GM08714 (cell line): ENCODE measurements around the gene SLC9C2.
A peak's percentile ranks its signal among the peaks of the same experiment; 100 is the strongest.
"Not testable (repeated sequence)": the region's sequence is repeated elsewhere in the genome, so short reads cannot be mapped to it uniquely, and the experiment has no call there.

Experiments
- H3K4me3 ChIP-seq: fragments of 200-500 bp; sonication (Bioruptor generic); 2 replicates; pipeline ENCODE4 v1.5.1; 2014; ENCODE audit warnings: mild to moderate bottlenecking, low read length, inconsistent platforms
- ZNF274 ChIP-seq: IDR thresholded peaks from 2 replicates; pipeline ENCODE4 v1.6.1; 2012; ENCODE audit warnings: mild to moderate bottlenecking, low read depth, low read length

Gene SLC9C2

DNA sequence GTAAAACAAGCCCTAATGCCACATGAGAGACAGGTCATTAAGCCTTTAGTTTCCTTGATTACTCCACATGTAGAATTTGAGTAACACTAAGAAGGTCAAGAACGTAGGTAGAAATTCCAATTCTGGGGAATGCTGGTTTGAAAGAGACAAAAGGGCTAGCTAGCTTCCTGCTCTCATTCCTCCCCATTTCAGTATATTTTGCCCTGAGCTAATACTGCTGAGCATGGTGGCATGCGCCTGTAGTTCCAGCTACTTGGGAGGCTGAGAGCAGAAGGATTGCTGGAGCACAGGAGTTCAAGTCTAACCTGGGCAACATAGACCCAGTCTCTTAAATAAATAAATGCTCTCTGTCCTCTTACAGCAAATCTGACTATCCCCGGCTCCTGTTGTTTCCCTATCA lies 112.9 kb downstream of the SLC9C2 start:
- H3K4me3 ChIP-seq = no peak overlapping the region
- no peak for TF ChIP-seq ZNF274

DNA sequence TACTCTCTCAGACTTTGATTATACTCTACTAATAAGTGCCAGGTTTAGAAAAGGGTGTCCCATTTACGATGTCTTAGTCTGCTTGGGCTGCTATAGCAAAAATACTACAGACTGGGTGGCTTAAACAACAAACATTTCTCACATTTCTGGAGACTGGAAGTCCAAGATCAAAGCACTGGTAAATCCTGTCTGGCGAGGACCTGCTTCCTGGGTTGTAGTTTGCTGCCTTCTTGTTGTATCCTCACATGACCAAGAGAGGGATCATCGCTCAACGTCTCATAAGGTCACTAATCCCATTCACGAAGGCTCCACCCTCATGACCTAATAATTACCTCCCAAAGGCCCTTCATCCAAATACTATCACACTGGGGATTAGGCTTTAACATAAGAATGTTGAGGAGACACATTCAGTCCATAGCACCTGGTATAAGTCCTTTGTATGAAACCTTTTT lies 113.7 kb downstream of the SLC9C2 start:
- H3K4me3 ChIP-seq = no peak overlapping the region
- TF ChIP-seq ZNF274 = no peak

DNA sequence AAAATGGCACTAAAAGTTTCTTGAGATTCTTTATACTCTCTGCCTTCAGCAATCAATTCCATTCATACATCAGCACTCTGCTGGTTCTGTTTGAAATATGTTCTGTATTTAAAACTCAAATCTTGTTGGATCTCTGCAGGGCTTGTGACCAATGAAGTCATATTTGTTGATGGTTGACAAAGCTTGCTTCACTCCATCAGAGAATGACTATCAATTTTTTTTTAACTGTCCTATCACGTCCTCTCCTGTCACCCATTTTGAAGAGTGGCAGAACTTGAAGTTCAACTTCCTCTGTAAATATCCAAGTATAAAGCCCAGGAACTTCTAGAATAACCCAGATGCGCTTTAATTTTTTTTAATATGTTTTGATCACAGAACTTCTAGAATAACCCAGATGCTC lies 114.9 kb downstream of the SLC9C2 start:
- no peak for TF ChIP-seq ZNF274
- no peak overlapping the region for H3K4me3 ChIP-seq

DNA sequence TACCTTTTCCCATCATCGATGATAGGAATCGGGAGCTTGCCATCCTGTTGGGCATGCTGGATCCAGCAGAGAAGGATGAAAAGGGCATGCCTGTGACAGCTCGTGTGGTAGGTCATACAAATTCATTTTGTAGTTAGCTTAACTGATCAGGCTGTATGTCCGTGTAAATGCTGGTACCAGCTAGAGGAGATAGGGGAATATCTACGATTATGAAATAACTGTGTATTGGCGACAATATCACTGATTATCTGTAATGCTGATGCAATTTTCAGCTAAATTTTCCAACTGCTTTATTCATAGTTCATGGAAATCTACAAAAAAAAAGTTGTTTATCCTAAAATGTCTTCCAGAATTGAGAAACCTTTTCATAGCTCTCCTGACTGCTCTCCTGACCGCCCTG lies 117.5 kb downstream of the SLC9C2 start:
- TF ChIP-seq ZNF274 = no peak
- H3K4me3 ChIP-seq = no peak overlapping the region

DNA sequence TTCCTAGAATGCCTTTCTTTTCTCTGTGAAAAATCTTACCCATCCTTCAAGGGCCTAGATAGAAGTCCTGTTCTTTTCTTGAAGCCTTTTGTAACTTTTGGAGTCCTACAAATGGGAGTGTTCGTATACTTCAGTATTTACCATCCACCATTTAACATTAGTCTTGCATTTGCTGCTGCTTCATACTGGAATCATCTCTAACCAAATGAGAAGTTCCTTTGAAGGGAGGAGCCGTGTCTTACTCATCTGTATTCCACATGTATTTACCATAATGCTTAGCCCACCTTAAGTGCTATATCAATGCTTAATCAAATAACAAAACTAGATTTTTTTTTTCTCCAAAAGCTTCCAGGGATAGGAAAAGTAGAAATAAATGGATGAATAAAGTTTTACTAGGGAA lies 118.6 kb downstream of the SLC9C2 start:
- TF ChIP-seq ZNF274 = no peak
- H3K4me3 ChIP-seq = no peak overlapping the region

DNA sequence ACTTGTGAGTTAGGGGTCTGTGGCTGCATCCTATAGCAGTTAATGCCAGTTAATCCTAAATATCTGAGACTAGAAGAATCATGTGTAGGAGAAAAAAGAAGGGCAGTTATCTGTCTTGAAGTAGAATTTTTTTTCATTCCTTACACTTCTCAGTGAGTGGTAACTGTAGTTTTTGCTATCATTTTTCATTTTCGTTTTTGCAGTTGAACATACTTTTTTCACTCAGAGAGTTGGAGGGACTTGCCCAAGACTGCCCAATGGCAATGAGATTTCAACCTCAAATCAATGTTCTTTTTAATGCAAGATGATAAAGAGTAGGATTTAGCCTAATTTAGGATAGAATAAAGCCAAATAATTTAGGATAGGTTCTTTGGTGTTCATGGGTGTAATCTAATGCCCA lies 120.2 kb downstream of the SLC9C2 start:
- H3K4me3 ChIP-seq = no peak overlapping the region
- TF ChIP-seq ZNF274 = no peak

DNA sequence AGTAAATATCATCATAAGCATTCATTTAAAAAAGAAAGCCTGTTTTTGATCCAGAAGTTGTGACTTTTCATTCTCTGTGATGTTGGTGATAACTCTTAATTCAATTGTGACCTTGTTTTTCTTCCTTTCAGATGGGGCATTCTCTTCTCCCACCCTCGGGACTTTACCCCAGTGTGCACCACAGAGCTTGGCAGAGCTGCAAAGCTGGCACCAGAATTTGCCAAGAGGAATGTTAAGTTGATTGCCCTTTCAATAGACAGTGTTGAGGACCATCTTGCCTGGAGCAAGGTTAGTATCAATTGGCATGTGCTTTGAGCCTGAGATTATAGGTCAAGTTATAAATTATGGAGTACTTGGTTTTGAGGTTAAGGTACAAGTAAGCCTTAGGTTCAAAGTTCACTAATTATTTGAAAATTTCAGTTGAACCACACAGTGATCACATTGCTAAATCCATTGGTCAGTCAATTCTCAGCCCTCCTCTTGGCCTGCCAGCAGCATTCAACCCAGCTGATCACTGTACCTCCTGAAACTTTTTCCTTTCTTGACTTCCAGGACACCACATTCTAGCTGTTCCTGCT lies 121.6 kb downstream of the SLC9C2 start:
- no peak for TF ChIP-seq ZNF274
- no peak overlapping the region for H3K4me3 ChIP-seq

DNA sequence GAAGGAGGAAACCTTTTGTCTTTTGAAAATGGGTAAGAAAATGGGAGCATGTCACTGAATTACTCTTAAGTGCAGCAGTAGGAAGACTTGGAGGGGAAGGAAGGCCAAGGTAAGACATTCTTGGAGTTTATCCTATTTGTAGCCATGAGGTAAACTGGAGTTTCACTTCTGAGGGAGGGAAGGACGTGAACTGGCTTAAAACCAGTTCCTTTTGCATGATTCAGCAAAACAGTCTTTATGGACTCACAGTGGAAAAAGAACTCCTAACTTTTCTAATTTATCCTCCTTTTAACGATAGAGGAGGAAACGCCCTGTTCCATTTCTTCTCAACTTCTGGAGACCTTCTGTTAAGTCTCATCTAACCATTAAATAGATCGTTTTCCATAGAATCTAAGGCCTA lies 123.2 kb downstream of the SLC9C2 start:
- no peak for TF ChIP-seq ZNF274
- no peak overlapping the region for H3K4me3 ChIP-seq

DNA sequence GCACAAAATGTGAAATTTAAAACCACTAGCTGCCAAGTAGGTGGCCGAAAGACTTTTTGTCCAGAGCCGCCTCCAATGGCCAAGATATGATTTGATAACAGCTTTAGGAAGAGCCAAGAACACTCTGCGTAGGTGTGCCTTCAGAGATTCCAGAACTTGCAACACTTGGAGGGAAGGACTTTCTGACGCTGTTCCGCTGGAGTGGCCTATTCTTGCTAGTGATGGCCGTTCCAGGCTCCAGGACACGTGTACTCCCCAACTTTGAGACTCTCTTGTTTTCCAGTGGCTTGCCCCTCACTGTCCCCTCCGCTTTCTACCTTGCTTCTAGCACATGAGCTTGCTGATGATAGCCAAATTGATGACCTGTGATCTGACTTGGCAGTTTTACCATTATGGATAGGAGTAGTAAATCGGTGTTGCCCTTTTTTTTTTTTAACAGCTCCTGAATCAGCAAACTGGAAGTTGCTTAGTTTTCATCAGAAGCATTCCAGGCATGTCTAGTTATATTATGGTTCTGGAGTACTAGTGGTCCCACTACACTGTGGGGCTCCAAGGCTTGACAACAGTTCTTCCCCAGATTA lies 124.7 kb downstream of the SLC9C2 start:
- no peak for TF ChIP-seq ZNF274

DNA sequence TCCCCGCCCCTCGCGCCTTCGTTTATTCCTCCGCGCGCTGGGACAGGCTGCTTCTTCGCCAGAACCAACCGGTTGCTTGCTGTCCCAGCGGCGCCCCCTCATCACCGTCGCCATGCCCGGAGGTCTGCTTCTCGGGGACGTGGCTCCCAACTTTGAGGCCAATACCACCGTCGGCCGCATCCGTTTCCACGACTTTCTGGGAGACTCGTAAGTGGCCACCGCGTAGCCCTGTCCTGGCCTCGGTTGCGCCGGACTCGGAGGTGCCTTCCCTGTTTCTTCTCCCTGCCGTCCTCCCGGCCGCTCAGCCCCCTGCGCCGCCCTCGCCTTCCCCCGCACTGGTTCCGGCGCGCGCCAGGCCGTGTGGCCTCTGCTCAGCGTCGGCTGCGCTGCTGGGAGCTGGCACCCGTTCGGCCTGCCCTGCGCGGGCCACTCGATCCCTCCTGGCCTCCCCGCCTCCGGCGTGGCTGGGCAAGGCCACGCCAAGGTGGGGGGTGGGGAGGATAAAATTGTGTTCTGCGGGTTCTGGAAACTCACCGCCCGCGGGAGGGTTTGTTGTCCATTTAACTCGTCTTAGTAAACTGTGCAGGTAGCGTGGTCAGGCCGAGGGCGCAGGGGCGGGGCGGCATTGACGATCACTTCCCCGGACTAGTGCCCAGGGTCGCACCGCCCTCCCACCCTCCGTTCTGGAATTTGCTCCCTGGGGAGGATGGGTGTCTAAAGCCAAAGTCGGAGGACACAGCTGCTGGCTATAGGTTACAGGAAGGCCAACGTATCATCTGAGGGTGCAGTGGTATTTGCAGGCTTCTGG lies 125.4 kb downstream of the SLC9C2 start, which contains the start of gene PRDX6:
Gene PRDX6, plus strand, starts transcription at position 50 of the 808 bp plus-strand sequence. Its CDS starts 63 bp downstream, at position 113.
- peak within 1 kb of the TSS; percentile 82 for H3K4me3 ChIP-seq
- no peak for TF ChIP-seq ZNF274

More for the DNA sequence above, 124.7 kb downstream of the SLC9C2 start:
- H3K4me3 ChIP-seq = peak overlapping the region; percentile 81

DNA sequence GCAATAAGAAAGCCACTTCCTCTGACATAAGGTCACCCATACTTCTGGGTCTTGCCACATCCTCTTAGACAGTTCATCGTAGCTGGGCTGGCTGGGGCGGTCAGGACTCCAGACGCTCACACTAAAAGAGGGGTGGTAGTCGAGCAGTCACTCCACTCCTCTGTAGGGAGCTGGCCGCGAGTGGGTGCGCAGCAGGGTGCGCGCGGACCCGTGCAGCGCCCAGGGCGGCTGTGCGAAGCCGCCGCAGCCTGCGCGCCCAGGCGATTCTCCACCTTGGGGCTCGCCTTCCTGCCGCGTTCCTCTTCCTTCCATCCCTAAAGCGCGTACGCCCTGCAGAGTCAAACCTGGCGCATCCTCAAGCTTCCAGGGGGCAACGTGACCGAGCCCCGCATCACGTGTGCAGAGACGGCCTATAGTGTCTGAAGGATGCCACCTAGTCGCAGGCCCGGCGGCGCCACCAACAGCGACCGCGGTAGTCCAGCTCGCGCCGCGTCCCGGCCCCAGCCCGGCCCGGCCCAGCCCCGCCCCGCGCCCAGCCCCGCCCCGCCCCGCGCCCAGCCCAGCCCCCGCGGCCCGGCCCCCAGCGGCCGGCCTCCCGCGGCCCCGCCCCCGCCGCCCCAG lies 126.1 kb downstream of the SLC9C2 start:
- TF ChIP-seq ZNF274 = no peak
- H3K4me3 ChIP-seq = peak overlapping the region; percentile 82

DNA sequence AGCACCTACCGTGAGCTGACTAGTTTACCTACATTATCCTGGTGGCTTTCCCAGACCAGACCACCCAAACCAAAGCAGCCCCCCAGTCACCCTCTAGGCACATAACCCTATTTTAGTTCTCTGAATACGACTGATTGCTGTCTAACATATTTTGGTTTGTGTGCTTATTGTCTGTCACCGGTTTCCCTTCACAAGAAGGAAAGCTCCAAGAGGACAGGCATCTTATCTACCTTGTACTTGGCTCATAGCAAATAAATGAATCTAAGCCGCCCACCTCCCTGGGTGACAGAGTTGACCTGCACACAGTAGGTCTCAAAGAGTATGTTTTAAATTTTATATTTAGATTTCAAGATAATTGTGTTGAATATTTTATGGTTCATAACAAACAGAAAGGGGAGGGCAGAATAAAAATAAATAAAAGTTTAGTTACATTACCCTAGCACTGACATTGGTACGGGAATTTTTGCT lies 126.6 kb downstream of the SLC9C2 start:
- H3K4me3 ChIP-seq = peak overlapping the region; percentile 82
- no peak for TF ChIP-seq ZNF274

DNA sequence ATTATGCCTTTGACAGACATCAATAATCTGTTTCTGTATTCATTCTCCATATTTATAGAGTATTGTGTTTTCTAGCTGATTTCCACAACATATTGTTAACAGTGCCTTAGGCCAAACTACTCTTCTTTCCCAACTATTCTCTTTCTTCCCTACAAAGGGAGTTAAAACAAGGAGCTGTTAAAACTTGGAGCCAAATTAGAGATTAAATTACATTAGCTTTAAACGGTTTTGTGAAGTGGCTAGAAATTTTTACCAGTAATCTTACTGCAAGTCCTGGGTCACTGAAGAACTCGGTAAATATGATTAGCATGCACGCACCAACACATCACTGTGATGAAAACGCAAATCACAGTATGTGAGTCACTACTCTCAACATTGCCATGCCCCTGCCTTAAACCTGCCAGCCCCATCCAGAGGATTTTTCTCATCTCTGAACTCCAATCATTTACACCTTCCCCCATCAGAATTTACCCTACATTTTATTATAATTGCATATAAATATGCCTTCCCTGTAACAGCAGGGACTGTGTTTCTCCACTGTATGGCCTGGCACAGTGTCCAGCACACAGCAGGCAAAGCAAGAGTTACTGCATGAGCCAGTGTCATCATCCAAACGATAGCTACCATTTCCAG lies 127.2 kb downstream of the SLC9C2 start:
- TF ChIP-seq ZNF274 = no peak
- peak overlapping the region; percentile 82 for H3K4me3 ChIP-seq

DNA sequence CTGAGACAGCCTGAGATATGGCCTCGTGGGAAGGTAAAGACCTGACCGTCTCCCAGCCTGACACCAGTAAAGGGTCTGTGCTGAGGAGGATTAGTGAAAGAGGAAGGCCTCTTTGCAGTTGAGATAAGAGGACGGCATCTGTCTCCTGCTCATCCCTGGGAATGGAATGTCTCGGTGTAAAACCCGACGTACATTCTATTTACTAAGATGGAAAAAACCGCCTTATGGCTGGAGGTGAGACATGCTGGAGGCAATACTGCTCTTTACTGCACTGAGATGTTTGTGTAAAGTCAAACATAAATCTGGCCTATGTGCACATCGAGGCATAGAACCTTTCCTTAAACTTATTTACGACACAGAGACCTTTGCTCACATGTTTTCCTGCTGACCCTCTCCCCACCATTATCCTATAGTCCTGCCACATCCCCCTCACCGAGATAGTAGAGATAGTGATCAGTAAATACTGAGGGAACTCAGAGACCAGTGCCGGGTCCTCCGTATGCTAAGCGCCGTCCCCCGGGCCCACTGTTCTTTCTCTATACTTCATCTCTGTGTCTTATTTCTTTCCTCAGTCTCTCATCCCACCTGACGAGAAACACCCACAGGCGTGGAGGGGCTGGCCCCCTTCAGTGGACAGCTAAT lies 128.0 kb downstream of the SLC9C2 start:
- H3K4me3 ChIP-seq = not testable (repeated sequence)
